PC-9 (cell line): ENCODE measurements around the gene KIF17.

ENCODE experiments used
- EZH2 ChIP-seq: fragments of 200-600 bp; sonication (generic); IDR thresholded peaks from 2 replicates; pipeline ENCODE4 v1.8.0; 2017; ENCODE audit warnings: antibody characterized with exemption, low read depth
- TF ChIP-seq, protein P1 (sequence below): fragments of 200-600 bp; sonication (generic); conservative IDR thresholded peaks from 2 replicates; pipeline ENCODE4 v1.6.1; 2017; ENCODE audit warnings: mixed run types, antibody characterized with exemption, mild to moderate bottlenecking, moderate library complexity

GRCh38 chr1:20648946-20649345 is 68.9 kb downstream of the KIF17 start:
- TF ChIP-seq, protein P1, sequence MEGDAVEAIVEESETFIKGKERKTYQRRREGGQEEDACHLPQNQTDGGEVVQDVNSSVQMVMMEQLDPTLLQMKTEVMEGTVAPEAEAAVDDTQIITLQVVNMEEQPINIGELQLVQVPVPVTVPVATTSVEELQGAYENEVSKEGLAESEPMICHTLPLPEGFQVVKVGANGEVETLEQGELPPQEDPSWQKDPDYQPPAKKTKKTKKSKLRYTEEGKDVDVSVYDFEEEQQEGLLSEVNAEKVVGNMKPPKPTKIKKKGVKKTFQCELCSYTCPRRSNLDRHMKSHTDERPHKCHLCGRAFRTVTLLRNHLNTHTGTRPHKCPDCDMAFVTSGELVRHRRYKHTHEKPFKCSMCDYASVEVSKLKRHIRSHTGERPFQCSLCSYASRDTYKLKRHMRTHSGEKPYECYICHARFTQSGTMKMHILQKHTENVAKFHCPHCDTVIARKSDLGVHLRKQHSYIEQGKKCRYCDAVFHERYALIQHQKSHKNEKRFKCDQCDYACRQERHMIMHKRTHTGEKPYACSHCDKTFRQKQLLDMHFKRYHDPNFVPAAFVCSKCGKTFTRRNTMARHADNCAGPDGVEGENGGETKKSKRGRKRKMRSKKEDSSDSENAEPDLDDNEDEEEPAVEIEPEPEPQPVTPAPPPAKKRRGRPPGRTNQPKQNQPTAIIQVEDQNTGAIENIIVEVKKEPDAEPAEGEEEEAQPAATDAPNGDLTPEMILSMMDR = no peak
- no peak for TF ChIP-seq EZH2
